HUDEP-2 (cell line): Measurements from ENCODE around the gene QSOX1.

ENCODE experiments used
- DNase-seq, 76 experiments: peaks; one replicate each; lab custom pipeline; 2025; ENCODE audit not compliant: unreplicated experiment in 76 of 76; lab: John Stamatoyannopoulos, UW

Gene QSOX1

GRCh38 chr1:180230791-180231505 lies 76.3 kb downstream of the QSOX1 start:
- DNase-seq, result no peak

DNA sequence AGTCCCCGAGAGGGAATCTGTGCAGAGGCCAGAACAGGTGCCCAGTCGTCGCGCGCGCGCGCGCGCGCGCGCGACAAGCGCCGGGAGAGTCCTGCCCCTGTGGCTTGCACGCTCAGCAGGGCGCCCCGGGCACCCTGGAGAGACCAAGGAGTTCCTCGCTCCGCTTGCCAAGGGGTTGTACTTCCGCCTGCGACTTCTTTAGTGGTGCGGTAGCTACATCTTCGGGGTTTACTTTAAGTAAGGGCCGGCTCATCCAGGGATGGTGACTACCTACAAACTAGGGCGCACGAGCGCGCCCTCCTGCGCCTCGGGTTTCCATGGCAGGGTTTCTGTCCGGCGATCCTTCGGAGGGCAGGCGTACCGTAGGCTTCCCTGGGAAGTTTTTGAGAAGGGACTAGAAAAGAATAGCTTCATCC lies 76.8 kb downstream of the QSOX1 start:
- DNase-seq, result peak in 3 of 76 experiments; percentile 3 to 11 (median 7)

GRCh38 chr1:180231936-180232335 lies 77.3 kb downstream of the QSOX1 start:
- no peak for DNase-seq

- no peak for DNase-seq
Observed at GRCh38 chr1:180232521-180233043, 77.9 kb downstream of the QSOX1 start.

- DNase-seq, result no peak
Observed at GRCh38 chr1:180233191-180234011, 78.7 kb downstream of the QSOX1 start.

DNA sequence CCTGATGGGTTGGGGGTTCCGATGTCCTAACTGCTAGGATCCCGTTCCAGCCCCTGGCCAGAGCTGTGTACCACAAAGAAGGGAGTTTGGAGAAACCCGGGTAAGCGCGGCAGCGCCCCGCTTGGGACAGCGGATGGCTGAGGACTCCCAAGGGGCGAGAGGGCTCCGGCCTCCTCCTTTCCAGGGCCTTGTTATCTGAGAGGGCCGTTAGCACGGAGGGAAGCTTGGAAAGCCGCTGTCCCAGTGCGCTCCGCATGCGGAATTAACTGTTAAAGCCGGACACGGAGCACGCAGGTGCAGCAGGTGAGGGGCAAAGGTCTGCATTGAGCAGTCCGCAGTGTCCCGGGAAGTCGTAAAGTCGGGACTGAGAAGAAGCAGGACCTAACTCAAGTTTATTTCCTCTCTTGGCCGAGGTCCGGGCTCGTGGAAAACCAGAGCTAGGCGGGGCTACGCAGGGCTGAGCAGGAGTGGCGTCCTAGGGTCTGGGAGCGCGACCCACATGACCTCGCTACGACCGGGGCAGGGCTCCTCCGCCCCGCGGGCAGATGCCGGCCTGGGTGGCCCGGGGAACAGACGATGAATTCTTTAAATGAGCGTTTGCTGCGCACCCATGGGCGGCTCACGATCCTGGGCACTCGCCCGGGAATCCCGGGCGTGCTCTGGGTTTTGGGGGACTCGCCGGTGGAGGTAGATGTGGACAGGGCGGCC lies 79.9 kb downstream of the QSOX1 start:
- DNase-seq, result no peak

DNA sequence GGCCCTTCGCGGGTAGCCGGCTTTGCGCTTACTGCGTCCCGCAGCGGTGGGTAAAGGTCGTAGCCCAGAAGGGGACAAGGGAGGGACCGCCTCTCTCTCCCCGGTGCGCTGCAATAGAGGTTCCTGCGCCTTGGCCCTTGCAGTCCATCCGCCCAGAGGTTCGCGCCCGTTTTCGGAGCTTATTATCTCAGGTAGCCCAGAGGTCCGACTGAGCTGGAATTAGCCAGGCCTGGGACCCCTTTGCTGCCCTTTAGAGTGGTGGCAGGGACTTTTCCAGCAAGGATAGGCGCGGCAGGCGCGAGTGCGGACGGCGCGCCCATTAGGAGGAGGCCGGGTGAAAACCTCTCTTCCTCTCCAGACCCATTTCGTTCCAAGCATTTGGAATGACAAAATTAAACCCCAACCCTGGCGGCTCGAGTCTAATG lies 80.4 kb downstream of the QSOX1 start:
- no peak for DNase-seq

DNA sequence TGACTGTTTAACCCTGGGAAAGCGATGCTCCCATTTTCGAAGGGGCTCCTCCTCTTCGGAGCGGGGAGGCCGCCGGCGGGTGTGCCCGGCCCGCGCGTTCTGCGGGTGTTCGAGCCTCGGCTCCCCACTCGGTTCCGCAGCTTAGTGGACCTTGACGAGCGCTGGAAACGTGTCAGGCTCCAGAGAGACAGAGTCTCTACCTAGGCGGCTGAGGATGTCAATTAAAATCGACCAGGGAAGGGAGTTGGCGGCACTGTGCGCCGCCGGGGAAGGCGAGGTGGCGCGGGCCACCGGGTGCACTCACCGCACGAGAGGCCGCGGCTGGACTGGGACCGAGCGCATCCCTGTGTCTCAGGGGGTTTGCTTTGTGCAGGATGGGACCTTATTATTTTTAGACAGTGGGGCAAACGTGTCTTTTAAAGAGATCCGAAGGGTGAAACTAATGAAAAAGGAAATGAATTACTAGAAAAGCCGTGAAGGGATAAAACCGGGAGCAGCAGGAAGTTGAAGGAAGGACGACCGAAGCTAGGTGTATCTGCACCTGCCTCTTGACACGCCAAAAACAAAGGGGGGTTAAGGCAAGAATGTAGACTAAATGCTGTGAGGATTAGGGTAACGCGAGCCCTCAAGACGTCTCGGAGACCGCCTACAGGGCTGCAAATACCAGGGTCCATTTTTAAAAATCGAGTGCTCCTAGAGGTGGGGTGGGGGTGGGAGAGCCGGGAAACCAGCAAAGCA lies 81.0 kb downstream of the QSOX1 start:
- DNase-seq, result no peak

GRCh38 chr1:180236698-180237509 lies 82.2 kb downstream of the QSOX1 start:
- DNase-seq, result no peak

DNA sequence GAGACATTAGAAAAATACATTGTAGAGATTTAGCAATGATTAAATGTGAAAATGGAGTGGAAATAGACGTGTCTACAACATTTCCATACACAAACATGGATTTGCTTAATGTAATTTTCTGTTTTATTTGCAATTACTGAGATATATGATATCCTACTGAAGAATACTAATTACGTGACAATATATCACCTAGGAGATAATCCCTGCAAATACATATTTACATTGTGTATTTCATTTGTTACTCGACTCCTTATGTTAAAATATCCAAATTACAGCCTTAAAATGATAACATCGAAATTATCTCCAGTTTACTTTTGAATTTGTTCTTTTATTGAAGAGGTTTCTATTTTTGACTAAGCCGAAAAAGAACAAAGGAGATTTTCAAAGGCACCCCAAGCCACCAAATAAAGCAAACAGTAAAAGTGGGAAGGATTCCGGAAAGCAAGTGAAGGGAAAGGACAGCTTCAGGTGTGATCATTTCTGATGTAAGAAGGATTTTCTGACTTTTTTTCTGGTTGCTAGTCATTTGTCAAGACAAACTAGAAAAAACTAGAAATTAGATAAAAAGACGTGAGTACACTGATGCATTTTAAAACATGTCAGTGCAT lies 83.3 kb downstream of the QSOX1 start:
- no peak for DNase-seq

GRCh38 chr1:180238675-180239074 lies 84.0 kb downstream of the QSOX1 start:
- DNase-seq, result no peak

GRCh38 chr1:180239145-180240096 lies 84.8 kb downstream of the QSOX1 start:
- no peak for DNase-seq

DNA sequence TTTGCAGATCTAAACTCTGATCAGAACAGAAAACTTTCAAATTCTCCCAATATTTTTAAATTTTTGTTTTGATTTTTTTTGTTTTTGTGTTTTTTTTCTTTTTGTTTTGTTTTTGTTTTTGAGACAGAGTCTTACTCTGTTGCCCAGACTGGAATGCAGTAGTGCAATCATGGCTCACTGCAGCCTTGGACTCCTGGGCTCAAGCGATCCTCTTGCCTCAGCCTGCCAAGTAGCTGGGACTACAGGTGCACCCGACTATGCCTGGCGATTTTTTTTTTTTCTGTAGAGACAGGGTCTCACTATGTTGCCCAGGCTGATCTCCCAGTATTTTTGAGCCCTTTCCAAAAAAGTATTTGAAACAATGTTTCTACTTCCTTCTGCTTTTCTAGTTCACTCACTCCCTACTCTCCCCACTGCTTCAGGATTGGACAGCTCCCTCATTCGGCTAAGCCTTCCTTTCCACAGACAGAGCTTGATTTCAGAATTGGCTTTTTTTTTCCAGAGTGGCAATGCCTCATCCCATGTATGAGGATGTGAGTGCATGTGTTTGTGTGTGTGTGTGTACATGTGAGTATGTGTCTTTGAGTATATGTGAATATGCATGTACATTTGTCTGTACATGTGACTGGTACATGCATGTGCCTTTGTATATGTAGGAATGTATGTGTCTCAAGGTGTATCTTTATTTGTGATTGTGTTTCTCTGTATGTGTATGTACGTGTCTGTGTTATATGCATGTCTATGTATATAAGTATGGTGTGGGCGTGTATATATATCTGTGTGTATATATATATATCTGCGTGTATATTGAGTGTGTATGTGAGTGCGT lies 87.3 kb downstream of the QSOX1 start:
- no peak for DNase-seq

DNA sequence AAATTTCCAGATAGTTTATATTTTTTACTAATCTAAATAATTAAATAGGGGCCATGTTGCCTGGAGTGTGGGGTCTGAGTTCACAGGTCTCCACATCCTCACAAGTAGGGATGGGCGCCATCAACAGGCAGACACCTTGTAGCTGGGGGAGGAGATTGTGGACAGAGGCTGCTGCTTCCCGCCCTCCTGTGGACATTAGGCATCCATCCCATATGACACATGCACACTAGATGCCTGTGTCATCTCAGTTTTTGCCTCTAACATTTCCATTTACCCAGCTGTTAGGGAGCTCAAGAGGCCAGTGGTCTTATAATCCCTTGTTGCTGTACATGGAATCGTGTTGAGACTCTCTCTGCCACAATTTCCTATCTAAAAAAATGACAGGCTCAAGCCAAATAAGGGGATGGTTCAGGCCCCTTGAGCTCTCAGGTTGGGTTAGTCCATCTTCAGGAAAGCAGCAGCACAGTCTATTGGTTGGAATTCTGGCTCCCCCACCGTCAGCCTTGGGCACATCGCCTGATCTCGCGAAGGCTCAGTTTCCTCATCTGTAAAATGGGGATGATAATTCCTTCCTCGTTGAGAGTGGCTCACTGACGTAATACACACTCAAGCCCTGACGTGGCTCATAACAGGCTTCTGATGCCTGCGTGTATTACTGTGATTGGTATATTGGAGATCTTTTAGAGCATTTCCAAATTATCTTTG lies 89.0 kb downstream of the QSOX1 start:
- DNase-seq, result no peak

DNA sequence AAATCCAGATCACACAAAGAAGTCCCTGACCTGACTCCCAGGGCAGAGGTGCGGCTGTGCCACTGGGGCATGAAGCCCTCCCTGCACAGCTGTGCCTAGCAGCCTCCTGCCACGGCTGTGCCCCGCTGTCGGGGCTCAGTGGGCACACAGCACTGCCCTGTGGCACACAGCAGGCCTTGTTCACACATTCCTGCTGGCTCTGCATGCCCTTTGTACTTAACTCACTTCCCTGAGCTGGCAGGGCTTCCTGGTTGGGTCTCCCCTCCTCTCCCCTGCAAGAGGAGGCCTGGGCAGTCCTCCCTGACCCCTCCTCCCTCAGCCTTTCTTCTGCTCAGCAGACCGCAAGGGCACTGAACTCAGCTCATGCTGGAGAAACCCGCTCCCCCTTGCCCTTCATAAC lies 90.2 kb downstream of the QSOX1 start:
- no peak for DNase-seq

GRCh38 chr1:180246579-180246978 lies 91.9 kb downstream of the QSOX1 start:
- no peak for DNase-seq

- DNase-seq, result no peak
Observed at GRCh38 chr1:180247061-180247460, 92.4 kb downstream of the QSOX1 start.
